Left colon (tissue), 2 donors: ENCODE data around the gene NDUFAF5. TPM values are rescaled to one million over a fixed set of nuclear protein-coding genes. Genes with fewer than 3 reads are reported as not detected.
A peak's percentile ranks its signal among the peaks of the same experiment; 100 is the strongest.

ENCODE experiments used
- ATAC-seq: fragments of 200-7000 bp; cut with Tn5 transposase; one replicate; pipeline ENCODE4 v1.9.1; 2020; ENCODE audit warnings: mild to moderate bottlenecking, moderate library complexity
- DNase-seq, 2 donors: peaks; one replicate each; pipeline ENCODE4 v3.0.0-alpha.2; 2020
- intact Hi-C, 2 donors: fragments of 100-400 bp; cut with DNase I in 1 of 2; cut with micrococcal nuclease in 1 of 2; formaldehyde crosslinking; loops; one replicate each; pipeline versions ENCODE4 v1.11.2 to v1.14.0; 2022; cut with DNase I, micrococcal nuclease
- total RNA-seq, 2 donors: library from RNA; stranded (reverse); fragmentation: NEBNext Ultra II Directional; extraction: Animal tissue kit (Norgen Biotek cat#: 25700); gene quantifications; one replicate each; pipeline ENCODE4 v1.2.1, GENCODE V29; 2021
- donor health status: DM: no; HTN: no; CAD: no.
- donor health status: DM: yes; HTN: yes; CAD: no.

The NDUFAF5 gene
- total RNA-seq, 2 donors from 2014 or later: 30.9 to 38.5 TPM

DNA sequence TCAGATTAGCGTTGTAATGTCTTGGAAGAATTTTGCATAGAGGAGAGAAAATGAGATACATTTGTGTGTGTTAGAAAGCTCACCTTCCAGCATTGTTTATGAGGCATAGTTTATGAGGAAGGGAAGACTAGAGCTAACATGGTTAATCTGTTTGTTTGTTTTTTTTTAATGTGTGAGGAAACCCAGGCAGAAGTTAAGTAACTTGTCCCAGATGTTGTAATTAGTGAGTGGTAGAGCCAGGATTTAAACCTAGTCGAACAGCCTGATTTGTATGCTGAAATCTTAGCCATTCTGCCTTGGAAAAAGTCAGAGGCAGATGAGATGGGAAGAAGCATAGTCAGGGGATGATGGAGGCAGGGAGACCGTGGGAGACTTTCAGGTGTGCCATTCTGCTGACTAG, 29.1 kb downstream of the NDUFAF5 start:
- no peak for DNase-seq
- intact Hi-C loops: no loop called here
- ATAC-seq: no peak

DNA sequence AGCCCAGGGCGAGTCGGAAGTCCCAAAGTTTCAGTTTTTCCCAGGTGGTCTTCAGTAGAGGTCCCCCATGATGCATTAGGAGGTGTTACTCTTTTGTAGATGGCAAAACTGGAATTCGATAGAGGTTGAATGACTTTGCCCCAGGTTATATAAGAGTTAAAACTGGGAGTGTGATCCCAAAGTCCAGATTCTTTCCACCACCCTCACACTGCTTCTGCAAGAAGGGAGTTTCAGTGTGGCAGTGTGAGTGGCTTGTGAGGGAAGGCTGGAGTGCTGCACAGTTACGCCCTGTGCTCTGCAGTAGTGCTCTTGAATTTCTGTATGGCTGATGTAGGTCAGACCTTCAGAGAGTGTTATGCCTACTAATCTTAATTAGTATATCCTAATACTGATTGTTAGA, 29.8 kb downstream of the NDUFAF5 start:
- no peak for DNase-seq
- ATAC-seq: no peak
- intact Hi-C loops: no loop called here

DNA sequence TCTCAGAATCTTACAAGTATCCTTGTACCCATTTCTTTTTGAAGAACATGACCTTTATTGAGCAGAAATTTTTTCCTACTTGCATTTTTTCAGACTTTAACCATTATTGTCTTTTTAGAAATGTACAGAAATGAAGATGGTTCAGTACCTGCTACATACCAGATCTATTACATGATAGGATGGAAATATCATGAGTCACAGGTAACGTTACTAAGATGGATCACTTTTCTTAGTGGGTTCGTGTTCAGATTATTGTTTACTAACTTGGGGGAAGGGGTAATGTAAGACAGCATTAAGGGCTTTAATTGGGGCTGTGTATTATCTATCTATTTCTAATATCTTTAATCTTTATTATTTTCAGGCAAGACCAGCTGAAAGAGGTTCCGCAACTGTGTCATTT, 31.9 kb downstream of the NDUFAF5 start:
- DNase-seq: no peak
- ATAC-seq: no peak
- intact Hi-C loops: no loop called here

DNA sequence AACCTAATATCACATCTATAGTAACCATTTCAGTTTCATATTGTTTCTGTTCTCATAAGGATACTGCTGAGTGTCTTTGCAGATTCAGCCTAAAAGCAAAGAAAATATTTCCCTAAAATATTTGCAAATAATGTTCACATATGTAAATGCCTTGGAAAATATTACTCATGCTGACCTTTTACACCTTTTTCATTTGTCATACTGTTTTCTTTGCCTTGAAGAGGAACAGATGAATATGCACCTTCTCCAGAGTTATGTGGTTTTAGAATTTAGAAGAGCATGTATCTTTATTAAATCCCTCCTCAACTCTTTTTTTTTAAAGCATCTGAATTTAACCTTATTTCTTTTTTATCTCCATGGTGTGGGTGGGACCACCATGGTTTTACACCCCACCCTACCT, 32.5 kb downstream of the NDUFAF5 start:
- DNase-seq (no peak), ATAC-seq (no peak)

DNA sequence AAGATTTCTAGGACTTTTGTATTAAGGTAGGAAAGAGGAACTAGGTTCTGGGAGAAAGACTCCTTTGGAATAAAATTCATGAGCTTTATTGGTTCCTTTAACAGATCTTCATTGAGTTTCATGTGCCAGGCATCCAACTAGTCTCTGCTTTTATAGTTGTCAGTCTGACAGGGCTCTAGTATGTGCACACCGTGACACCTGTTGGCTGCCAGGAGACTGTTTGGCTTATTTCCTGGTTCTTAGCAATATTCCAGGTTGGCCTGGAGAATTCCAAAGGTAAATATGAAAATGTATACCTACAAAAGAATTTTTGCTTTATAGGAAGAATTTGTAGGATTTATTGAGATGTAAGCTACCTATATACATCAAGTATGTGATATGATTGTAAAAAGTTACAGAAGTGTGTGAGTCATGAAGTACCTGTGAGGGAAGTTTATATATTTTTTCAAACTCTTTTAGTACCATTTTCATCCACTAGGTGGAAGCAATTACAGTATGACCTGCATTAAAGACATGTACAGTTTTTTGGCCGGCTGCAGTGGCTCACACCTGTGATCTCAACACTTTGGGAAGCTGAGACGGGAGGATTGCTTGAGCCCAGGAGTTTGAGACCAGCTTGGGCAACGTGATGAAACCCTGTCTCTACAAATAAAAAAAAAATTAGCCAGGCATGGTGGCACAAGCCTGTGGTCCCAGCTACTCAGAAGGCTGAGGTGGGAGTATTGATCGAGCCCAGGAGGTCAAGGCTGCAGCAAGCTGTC, 35.2 kb downstream of the NDUFAF5 start:
- intact Hi-C loops: loop anchor here in 1 of 2 donors (5.0 kb wide), 1 partner anchor 232 kb away; no protein-coding TSS in a partner anchor

More for the DNA sequence above, 32.5 kb downstream of the NDUFAF5 start:
- intact Hi-C loops: no loop called here

DNA sequence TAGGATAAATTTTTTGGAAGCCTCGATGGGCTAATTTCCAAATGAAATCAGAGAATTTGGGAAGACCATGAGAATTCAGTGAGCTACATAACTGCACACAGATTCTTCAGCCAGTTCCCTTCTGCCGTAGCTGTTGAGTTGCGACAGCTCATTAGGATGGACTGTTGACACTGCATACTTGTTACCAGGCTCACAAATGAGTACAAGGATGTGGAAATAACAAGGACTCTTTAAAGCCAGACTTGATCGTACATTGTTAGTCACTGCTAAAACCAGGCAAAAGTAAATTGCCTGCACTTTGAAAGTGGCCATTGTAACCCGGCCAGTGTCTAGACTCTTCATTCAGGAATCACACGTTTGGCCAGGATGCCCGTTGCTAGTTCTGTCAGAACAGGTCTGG, 37.0 kb downstream of the NDUFAF5 start:
- DNase-seq (no peak), ATAC-seq (no peak)
- intact Hi-C loops: loop anchor here in 1 of 2 donors (5.0 kb wide), 1 partner anchor 230 kb away; no protein-coding TSS in a partner anchor

More for the DNA sequence above, 35.2 kb downstream of the NDUFAF5 start:
- DNase-seq (peak in 1 of 2 donors; percentile 15), ATAC-seq (peak; percentile 88)

DNA sequence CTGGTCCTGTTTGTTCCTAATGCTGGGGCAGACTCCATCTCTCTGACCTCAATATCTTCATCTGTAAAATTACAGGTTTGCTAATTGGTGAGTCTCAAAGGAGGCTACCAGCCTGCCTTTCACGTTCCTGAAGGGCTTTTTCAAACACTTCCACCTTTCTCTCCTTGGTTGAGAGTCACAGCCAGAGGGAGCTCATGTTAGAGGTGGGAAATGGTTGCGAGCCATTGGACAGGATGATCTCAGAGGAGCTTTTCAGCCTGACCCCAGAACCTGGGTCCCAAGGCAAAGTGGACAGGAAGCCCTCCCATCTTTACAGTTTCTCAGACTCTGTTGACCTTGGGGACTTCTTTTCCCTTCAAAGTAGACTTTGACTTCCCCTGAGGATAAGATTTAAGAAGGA, 37.6 kb downstream of the NDUFAF5 start:
- no peak for ATAC-seq
- intact Hi-C loops: loop anchor here in 1 of 2 donors (5.0 kb wide), 1 partner anchor 230 kb away; no protein-coding TSS in a partner anchor
- no peak for DNase-seq

DNA sequence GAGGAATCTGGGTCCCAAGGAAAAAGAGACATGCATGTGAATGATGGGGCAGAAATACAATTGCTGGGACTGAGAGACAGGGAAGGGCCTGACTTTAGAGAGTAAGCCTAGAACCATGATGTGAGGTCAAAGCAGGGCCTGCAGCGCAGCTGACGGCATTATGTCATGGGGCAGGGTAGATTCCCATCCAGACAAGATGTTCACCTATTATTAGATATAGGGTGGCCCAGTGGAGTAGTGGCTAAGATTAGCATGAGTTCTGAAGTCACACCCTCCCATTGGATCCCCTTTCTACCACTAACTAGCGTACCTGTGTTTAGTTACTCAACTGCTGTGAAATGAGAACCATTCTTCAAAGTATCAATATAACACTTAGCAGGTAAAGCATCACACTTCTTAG, 39.6 kb downstream of the NDUFAF5 start:
- DNase-seq: no peak
- intact Hi-C loops: loop anchor here in 1 of 2 donors (5.0 kb wide), 1 partner anchor 228 kb away; no protein-coding TSS in a partner anchor
- no peak for ATAC-seq

DNA sequence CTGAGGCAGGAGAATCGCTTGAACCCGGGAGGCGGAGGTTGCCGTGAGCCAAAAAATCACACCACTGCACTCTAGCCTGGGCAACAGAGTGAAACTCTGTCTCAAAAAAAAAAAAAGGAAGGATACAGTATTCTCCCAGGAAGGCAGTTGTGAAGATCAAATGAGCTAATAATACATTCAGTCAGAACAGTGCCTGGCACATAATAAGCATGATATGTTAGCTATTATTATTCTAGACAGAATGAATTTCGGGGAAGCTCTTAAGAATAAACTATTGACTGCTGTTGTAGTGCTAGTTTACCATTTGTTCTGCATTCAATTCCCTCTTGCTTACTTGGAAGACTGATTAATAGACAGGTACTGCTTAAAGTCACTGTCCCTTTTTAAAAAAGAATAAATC, 40.6 kb downstream of the NDUFAF5 start:
- no peak for ATAC-seq
- intact Hi-C loops: no loop called here
- no peak for DNase-seq

DNA sequence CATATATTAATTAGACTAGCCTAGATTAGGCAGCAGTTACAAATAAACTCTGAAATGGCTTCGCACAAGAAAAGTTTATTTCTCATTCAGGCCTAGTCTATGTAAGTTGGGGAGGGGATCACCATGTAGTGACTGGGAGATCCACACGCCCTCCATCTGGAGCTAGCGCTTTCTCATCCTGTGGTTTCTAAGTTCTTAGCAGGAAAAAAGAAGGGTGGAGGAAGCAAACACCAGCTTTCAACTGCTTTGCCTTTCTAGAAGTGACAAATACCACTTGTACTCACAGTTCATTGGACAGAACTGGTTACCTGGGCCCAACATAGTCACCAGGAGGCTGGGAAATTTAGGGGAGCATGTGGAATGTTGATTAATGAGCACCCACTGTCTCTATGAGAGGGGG, 46.6 kb downstream of the NDUFAF5 start:
- ATAC-seq (no peak), DNase-seq (no peak)
- intact Hi-C loops: no loop called here

DNA sequence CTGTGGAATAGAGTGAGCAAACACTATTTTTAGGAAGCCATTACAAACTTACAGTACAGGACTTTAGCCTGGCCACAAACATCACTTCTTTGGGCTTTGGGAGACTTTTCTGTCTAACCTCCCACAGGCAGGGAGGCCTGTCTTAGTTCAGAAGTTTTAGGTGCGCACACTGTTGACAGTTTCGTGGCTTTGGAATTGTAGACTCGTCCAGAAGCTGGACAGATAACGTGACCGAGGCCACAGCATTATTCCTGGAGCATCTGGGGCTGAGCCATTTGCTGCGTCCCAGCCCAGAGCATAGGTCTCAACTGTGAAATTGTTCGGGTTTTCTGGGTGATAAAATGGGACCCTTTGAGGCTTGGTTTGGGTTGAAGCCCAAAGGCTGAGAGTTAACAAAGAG, 53.8 kb downstream of the NDUFAF5 start:
- intact Hi-C loops: no loop called here
- no peak for DNase-seq
- ATAC-seq: no peak

DNA sequence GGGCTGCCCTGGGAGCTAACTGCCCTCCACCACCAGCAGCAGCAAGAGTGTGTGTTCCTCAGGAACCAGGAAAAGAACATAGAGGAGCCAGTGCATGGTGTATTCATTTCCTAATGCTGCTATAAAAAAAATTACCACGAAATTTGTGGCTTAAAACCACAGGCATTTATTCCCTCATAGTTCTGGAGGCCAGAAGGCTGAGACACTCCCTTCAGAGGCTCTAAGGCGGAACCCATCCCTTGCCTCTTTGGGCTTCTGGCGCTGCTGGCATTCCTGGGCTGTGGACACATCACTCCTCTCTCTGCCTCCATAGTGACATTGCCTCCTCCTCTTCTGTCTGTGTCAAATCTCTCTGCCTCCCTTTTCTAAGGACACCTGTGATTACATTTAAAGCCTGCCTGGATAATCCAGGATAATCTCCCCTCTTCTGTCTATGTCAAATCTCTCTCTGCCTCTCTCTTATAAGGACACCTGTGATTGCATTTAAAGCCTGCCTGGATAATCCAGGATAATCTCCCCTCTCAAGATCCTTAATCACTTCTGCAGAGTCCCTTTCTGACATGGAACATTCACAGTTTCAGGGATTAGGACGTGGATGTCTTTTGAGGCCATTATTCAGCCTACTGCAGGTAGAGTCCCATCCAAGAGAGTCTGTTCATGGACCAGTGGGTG, 54.7 kb downstream of the NDUFAF5 start:
- intact Hi-C loops: no loop called here
- no peak for DNase-seq
- ATAC-seq: no peak

DNA sequence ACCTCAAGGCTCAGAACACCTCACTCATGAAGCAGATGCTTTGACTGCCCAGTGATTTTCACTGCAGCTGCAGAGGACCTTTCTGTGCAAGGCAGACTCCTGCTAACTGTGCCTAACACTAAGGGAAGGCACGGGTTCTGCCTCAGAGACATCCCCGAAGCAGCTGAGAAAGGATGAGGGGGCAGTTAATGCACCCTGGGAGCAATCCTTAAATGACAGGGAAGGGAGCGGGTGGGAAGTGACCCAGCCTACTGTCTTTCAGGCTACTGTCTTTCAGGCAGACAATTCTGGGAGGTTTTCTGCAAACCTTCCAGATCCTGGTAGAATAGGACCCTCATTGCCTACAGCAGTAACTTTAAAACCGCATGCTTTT, 55.3 kb downstream of the NDUFAF5 start:
- intact Hi-C loops: no loop called here
- DNase-seq: no peak
- no peak for ATAC-seq

DNA sequence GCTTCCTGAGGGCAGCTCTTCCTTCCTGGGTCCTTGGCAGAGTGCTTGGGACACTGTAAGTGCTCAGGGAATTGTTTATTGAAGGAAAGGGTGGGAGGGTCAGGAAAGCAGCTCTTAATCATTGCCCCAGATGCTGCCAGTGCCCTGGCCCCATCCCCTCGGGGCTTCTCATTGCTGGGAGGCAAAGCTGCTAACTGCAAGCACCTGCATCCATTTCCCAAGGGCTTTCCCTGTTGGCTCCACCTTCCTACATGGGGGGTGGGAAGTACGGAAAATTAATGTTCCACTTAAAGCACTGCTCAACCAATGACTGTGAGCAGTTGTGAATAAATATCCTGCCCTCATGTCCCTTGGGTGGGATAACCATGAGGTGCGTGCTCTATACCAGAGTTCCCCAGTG, 56.4 kb downstream of the NDUFAF5 start:
- no peak for DNase-seq
- ATAC-seq: no peak
- intact Hi-C loops: no loop called here

DNA sequence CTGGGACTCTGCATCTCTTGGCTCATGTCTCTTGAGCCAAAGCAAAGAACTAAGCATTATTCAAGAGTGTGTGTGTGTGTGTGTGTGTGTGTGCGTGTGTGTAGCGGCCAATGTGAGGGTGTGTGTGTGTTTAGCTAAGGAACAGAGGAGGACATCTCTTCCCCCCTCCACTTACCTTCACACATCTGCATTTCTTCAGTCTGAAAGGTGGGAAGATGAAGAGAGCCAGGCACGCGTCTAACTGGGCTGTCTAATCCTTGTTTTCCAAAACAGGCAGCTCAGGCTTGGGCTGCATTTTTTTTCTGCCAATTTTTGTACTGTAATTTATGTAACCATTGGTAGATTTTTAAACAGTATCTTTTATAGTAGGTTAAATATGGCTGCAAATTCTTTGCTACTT, 59.5 kb downstream of the NDUFAF5 start:
- DNase-seq: no peak
- intact Hi-C loops: no loop called here
- no peak for ATAC-seq

DNA sequence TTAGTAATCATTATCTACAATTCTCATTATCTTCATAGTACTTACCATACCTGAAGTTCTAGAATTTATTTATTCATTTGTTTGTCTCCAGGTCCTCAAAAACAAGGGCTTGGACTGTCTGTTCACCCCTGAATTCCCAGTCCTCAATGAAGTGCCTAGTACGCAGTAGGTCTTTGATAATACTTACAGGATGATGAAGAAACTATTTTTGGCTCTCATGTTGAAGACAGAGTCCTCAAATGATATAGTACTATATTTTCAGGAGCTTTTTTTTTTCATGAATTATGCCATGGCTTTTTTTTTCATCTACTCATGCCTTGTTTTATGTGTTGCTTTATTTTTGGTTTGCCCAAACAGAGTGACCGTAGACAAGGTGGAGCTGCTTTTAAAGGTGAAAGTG, 66.5 kb downstream of the NDUFAF5 start:
- DNase-seq (no peak), ATAC-seq (no peak)
- intact Hi-C loops: no loop called here

DNA sequence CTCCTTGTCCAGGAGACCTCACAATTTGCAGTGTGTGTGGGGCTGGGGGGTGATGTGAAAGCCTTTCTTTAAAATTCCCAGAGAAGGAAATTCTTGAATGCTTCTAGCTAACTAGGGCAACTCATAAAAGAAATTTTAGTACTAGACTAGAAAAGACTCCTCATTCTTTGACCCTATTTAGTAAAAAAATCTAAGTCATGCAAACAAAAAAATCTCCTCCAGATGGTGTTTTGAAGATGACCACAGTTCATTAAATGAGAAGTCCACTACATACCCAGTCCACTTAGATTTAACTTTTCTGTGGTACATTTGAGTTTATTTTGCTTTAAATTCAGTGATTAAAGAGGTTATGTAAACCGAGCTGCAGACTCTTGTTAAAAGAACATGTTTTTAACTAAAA, 67.5 kb downstream of the NDUFAF5 start:
- intact Hi-C loops: no loop called here
- no peak for DNase-seq
- ATAC-seq: no peak

DNA sequence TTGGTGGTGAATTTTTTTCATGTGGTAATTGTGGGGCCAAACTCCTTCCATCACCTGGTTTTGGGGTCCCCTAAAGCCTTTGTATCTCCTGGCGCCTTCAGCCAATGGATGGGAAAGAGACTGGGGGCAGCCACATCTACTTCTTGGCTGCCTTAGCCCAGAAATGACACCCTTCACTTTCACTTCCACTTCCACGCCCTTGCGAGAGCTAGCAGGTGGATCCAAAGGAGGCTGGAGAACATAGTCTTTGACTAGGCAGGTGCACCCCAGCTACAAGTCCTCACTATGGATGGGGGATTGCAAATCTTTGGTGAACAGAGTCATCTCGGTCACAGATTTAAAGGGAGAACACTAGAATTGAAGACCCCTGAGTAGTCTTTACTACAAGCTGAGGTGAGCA, 70.8 kb downstream of the NDUFAF5 start:
- ATAC-seq (no peak), DNase-seq (no peak)
- intact Hi-C loops: no loop called here

DNA sequence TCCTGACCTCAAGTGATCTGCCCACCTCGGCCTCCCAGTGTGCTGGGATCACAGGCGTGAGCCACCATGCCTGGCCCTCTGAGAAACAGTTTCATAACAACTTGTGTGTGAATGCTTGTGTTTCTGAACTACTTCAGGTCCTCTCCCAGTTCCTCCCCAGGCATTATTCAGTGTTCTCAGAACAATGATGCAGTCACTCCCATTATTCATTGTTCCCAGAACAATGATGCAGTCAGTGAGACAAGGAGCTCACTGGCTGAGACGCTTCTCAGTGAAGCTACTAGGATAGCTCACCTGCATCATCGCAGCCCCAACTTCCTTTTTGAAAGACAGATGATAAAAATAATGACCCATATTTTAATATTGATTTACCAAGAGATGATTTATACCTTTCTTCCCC, 71.5 kb downstream of the NDUFAF5 start:
- ATAC-seq (no peak), DNase-seq (no peak)
- intact Hi-C loops: no loop called here

DNA sequence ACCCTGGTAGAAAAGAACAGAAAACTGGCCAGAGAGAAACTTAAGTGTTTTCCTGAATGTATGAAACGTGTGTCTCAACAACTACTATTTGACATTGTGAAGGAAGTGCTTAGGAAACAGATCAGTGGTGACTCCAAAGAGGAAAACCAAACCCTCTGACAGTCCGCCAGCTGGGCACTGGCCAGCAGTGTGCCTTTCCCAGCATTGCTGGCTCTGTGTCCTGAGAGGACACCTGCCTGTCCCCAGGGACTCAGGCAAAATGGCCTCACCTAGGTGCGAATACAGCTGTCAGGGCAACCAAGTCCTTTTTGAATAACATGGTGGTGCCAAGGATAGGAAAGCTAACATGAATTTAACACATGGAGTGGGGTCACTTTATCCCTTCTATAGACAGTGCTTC, 72.5 kb downstream of the NDUFAF5 start:
- DNase-seq (peak in 1 of 2 donors; percentile 19), ATAC-seq (no peak)
- intact Hi-C loops: no loop called here
